Ascending aorta (tissue), 2 donors: ENCODE results near the gene GFPT2. TPM values are rescaled to one million over a fixed set of nuclear protein-coding genes. Genes with fewer than 3 reads are reported as not detected.

Experiments
- DNase-seq, 2 donors: peaks; one replicate each; pipeline ENCODE4 v3.0.0-alpha.2; 2019; ENCODE audit warnings: low spot score in 2 of 2
- H3K27ac ChIP-seq, 2 donors: fragments of 200-600 bp; sonication (generic); one replicate each; pipeline ENCODE4 v1.5.1; 2016 to 2017; ENCODE audit warnings: mild to moderate bottlenecking in 1 of 2
- H3K27me3 ChIP-seq: fragments of 200-600 bp; sonication (generic); one replicate; pipeline ENCODE4 v1.5.1; 2017
- H3K36me3 ChIP-seq, 2 donors: fragments of 200-600 bp; sonication (generic); one replicate each; pipeline ENCODE4 v1.5.1; 2016
- H3K4me1 ChIP-seq, 2 donors: fragments of 200-600 bp; sonication (generic); one replicate each; pipeline ENCODE4 v1.5.1; 2016 to 2017; ENCODE audit warnings: mild to moderate bottlenecking in 1 of 2
- H3K4me3 ChIP-seq, 2 donors: fragments of 200-600 bp; sonication (generic); one replicate each; pipeline ENCODE4 v1.5.1; 2016 to 2017; ENCODE audit warnings: mild to moderate bottlenecking in 1 of 2
- H3K9me3 ChIP-seq, 2 donors: fragments of 200-600 bp; sonication (generic); one replicate each; pipeline ENCODE4 v1.5.1; 2016
- intact Hi-C: fragments of 100-400 bp; cut with DNase I; formaldehyde crosslinking; loops from one replicate; pipeline ENCODE4 v1.15.1; 2023
- total RNA-seq: library from RNA; depleted of rRNA; stranded (reverse); fragments of >200 nt; gene quantifications from one replicate; pipeline ENCODE4 v1.1.0, GENCODE V29; 2016
- TF ChIP-seq, protein P1 (sequence below), 3 experiments: fragments of 200-600 bp in 2 of 3; fragments of 450-650 bp in 1 of 3; sonication (generic) in 2 of 3; IDR thresholded peaks; one replicate each; pipeline ENCODE4 v1.5.1; 2016 to 2019; ENCODE audit warnings: antibody characterized with exemption in 3 of 3, mild to moderate bottlenecking in 1 of 3, moderate library complexity in 1 of 3

Gene GFPT2
- total RNA-seq, 1 donor from 2014 or later, result 25.2 TPM

DNA sequence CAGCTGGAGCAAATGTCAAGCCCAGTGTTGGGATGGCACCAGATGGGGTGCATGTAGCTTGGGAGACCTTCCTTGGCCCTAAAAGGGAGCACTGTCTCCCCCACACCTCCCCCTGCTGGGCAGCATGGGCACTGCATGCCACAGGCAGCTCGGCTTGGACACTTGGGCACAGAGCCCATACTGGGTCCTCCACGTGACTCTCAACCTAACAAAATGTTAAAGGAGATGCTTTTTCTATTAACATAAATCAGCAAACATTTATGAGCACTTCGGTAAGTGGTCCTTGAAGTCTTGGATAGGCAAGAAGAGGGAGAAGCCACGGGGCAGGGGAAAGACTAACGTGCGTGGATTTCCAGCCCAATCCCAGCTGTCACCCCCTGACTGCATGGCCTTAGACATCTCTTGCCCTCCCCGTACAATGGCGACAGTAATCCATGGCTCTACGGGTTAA is 37.3 kb downstream of the GFPT2 start:
- DNase-seq, result peak in 1 of 2 donors; percentile 73
- intact Hi-C loops, result no loop called here

DNA sequence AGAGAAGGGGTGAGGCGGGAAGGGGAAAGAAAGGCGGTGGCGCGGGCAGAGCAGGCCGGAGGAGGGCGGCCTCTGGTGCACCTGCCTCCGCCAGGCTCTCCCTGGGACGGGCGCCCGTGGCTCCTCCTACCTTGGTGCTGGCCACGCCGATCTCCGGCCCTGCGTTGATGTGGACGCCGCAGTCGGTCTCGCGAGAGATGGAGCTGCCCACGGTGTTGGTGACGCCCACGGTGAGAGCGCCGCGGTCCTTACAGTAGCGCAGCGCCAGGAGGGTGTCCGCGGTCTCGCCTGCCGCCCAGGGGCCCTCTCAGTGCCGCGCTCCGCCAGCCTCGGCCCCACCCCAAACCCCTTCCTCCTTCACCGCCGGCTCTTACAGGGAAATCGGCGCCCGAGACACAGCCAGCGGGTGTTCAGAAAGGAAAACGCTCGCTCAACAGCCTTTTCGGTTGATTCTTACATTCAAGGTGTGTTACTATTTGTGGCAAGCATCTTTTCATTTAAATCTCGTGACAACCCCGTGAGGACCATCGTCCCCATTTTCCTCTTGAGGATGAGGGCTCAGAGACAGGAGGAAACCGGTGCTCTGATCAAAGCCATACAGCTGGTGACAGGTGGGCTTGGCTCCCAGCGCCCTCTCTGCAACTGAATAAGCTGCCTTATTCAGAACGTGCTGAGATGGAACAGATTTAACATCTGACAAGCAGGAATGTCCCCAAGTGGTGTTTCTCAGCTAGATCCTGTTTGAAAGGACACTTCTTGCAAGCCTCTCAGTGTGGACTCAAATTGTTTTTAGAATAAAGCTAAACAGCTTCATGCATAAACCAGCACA is 39.2 kb downstream of the GFPT2 start:
- DNase-seq, result no peak
- Histone ChIP-seq H3K36me3 (peaks cover 0 to 4% of the 10 kb centered on the region in 2 donors), H3K9me3 (no peaks in the 10 kb centered on the region), H3K4me3 (peak overlapping the region in 1 of 2 donors; percentile 30), H3K4me1 (no peaks in the 10 kb centered on the region), H3K27ac (no peak overlapping the region), H3K27me3 (no peaks in the 10 kb centered on the region)
- intact Hi-C loops, result no loop called here
- TF ChIP-seq, protein P1, sequence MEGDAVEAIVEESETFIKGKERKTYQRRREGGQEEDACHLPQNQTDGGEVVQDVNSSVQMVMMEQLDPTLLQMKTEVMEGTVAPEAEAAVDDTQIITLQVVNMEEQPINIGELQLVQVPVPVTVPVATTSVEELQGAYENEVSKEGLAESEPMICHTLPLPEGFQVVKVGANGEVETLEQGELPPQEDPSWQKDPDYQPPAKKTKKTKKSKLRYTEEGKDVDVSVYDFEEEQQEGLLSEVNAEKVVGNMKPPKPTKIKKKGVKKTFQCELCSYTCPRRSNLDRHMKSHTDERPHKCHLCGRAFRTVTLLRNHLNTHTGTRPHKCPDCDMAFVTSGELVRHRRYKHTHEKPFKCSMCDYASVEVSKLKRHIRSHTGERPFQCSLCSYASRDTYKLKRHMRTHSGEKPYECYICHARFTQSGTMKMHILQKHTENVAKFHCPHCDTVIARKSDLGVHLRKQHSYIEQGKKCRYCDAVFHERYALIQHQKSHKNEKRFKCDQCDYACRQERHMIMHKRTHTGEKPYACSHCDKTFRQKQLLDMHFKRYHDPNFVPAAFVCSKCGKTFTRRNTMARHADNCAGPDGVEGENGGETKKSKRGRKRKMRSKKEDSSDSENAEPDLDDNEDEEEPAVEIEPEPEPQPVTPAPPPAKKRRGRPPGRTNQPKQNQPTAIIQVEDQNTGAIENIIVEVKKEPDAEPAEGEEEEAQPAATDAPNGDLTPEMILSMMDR (IDR thresholded peaks at IDR 0.05), result no peak

More for the DNA sequence above, 37.3 kb downstream of the GFPT2 start:
- TF ChIP-seq, protein P1 (IDR thresholded peaks at IDR 0.05), result peak; percentile 38 to 79 (median 67)
- H3K4me1 ChIP-seq, result no peaks in the 10 kb centered on the region
- no peak overlapping the region for H3K27ac ChIP-seq
- no peak overlapping the region for H3K4me3 ChIP-seq
- no peaks in the 10 kb centered on the region for H3K9me3 ChIP-seq
- H3K36me3 ChIP-seq, result peaks cover 0 to 4% of the 10 kb centered on the region in 2 donors
- no peaks in the 10 kb centered on the region for H3K27me3 ChIP-seq

DNA sequence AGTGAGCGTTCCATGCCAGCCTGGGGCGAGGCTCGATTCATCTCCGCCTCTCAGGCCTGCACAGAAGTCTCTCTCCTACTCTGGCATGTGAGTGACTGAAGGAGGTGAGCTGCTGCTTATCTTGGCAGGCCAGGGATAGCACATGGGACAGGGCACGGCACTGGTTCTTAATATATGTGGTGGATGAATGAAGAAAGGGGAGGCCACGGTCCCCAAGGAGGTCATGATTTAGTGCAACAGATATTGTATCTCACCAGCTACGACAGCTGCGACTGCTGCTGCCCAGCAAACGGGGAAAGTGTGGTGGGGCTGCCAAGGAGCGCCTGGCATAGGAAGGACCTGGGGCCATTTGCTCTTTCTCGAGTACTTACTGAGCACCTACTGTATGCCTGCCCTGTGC is 41.9 kb downstream of the GFPT2 start:
- TF ChIP-seq, protein P1 (IDR thresholded peaks at IDR 0.05), result no peak
- DNase-seq, result no peak
- Histone ChIP-seq H3K27me3 (no peaks in the 10 kb centered on the region), H3K27ac (no peak overlapping the region), H3K4me3 (no peak overlapping the region), H3K9me3 (no peaks in the 10 kb centered on the region), H3K4me1 (no peaks in the 10 kb centered on the region), H3K36me3 (peaks cover 0 to 4% of the 10 kb centered on the region in 2 donors)
- intact Hi-C loops, result no loop called here

DNA sequence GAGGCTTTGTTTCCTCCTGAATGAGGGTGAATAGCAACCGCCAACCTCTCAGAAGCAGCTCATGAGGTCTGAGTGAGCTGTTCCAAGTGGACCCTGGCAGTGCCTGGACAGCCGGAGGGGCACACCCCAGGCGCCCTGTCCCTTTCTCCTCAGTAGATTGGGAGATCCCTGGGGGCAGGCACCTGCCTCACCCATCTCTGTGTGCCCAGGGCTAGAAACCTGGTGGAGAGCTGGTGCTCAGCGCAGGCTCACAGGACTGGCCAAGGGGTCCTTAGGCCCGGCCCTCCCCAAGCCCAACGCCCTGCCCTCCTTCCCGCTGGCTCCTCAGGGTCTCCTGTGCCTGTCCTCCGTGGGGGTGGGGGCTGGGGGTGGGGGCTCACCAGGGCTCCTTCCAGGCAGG is 46.3 kb downstream of the GFPT2 start:
- intact Hi-C loops, result no loop called here
- Histone ChIP-seq H3K4me3 (no peak overlapping the region), H3K36me3 (peaks cover 0 to 20% of the 10 kb centered on the region in 2 donors), H3K9me3 (no peaks in the 10 kb centered on the region), H3K4me1 (no peaks in the 10 kb centered on the region), H3K27ac (no peak overlapping the region), H3K27me3 (no peaks in the 10 kb centered on the region)
- no peak for DNase-seq
- TF ChIP-seq, protein P1 (IDR thresholded peaks at IDR 0.05), result no peak

DNA sequence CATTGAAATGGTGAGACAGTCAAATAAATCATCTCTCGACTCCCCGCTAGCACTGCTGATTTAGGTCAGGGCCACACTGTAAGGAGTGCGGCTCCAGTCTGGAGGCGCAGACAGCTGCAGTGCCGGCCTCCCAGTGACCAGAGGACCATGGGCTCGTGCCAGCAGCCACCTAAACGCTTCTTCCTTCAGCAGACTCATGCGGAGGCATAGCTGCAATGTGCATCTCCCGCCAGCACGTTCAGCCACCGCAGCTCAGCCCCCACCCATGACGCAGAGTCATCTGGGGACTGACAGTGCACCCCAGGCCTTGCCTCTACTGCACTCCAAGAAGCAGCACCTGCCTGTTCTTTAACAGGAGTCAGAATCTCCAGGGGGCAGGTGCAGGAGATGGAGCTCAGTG is 47.7 kb downstream of the GFPT2 start:
- no peaks in the 10 kb centered on the region for H3K27me3 ChIP-seq
- H3K4me3 ChIP-seq, result no peak overlapping the region
- H3K4me1 ChIP-seq, result no peaks in the 10 kb centered on the region
- no peak for DNase-seq
- intact Hi-C loops, result no loop called here
- TF ChIP-seq, protein P1 (IDR thresholded peaks at IDR 0.05), result no peak
- H3K36me3 ChIP-seq, result peaks cover 0 to 22% of the 10 kb centered on the region in 2 donors
- no peaks in the 10 kb centered on the region for H3K9me3 ChIP-seq
- H3K27ac ChIP-seq, result no peak overlapping the region
